ENCODE measurements around the gene ENPEP. TPM values are rescaled to one million over a fixed set of nuclear protein-coding genes. Genes with fewer than 3 reads are reported as not detected.
A peak's percentile ranks its signal among the peaks of the same experiment; 100 is the strongest.

ENPEP gene
- total and polyA plus RNA-seq, 8 donors, result 7.3 to 44.7 (median 37.1) TPM

GRCh38 chr4:110611968-110612447 is 136.1 kb downstream of the ENPEP start:
- TF ChIP-seq, protein P1, sequence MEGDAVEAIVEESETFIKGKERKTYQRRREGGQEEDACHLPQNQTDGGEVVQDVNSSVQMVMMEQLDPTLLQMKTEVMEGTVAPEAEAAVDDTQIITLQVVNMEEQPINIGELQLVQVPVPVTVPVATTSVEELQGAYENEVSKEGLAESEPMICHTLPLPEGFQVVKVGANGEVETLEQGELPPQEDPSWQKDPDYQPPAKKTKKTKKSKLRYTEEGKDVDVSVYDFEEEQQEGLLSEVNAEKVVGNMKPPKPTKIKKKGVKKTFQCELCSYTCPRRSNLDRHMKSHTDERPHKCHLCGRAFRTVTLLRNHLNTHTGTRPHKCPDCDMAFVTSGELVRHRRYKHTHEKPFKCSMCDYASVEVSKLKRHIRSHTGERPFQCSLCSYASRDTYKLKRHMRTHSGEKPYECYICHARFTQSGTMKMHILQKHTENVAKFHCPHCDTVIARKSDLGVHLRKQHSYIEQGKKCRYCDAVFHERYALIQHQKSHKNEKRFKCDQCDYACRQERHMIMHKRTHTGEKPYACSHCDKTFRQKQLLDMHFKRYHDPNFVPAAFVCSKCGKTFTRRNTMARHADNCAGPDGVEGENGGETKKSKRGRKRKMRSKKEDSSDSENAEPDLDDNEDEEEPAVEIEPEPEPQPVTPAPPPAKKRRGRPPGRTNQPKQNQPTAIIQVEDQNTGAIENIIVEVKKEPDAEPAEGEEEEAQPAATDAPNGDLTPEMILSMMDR (IDR thresholded peaks at IDR 0.05), result no peak
- Histone ChIP-seq H3K4me1 (peaks cover 0 to 4% of the 10 kb centered on the region in 2 donors), H3K27me3 (peaks cover 81 to 99% of the 10 kb centered on the region in 2 donors), H3K27ac (no peak overlapping the region), H3K9me3 (no peaks in the 10 kb centered on the region), H3K4me3 (no peak overlapping the region), H3K36me3 (no peaks in the 10 kb centered on the region)
- ATAC-seq (no peak), DNase-seq (no peak)
- intact Hi-C loops (cut with DNase I), result no loop called here

GRCh38 chr4:110612631-110613269 is 136.8 kb downstream of the ENPEP start:
- TF ChIP-seq, protein P1 (IDR thresholded peaks at IDR 0.05), result no peak
- no peaks in the 10 kb centered on the region for H3K36me3 ChIP-seq
- intact Hi-C loops (cut with DNase I), result no loop called here

GRCh38 chr4:110613745-110614144 is 137.8 kb downstream of the ENPEP start:
- Histone ChIP-seq H3K27me3 (peaks cover 97 to 100% of the 10 kb centered on the region in 2 donors), H3K36me3 (no peaks in the 10 kb centered on the region), H3K4me3 (no peak overlapping the region), H3K27ac (no peak overlapping the region), H3K9me3 (no peaks in the 10 kb centered on the region), H3K4me1 (peaks cover 0 to 4% of the 10 kb centered on the region in 2 donors)
- ATAC-seq (no peak), DNase-seq (no peak)
- intact Hi-C loops (cut with DNase I), result no loop called here
- TF ChIP-seq, protein P1 (IDR thresholded peaks at IDR 0.05), result no peak

More at GRCh38 chr4:110612631-110613269, 136.8 kb downstream of the ENPEP start:
- Histone ChIP-seq H3K4me3 (no peak overlapping the region), H3K4me1 (peaks cover 0 to 4% of the 10 kb centered on the region in 2 donors), H3K9me3 (no peaks in the 10 kb centered on the region), H3K27ac (no peak overlapping the region), H3K27me3 (peaks cover 88 to 99% of the 10 kb centered on the region in 2 donors)
- ATAC-seq (no peak), DNase-seq (no peak)

- ATAC-seq (no peak), DNase-seq (peak in 1 of 4 donors; percentile 55)
- Histone ChIP-seq H3K36me3 (no peaks in the 10 kb centered on the region), H3K4me3 (no peak overlapping the region), H3K9me3 (no peaks in the 10 kb centered on the region), H3K27me3 (peaks cover 97 to 100% of the 10 kb centered on the region in 2 donors), H3K27ac (no peak overlapping the region), H3K4me1 (peaks cover 0 to 4% of the 10 kb centered on the region in 2 donors)
- TF ChIP-seq, protein P1 (IDR thresholded peaks at IDR 0.05), result no peak
- intact Hi-C loops (cut with DNase I), result no loop called here
Observed at GRCh38 chr4:110614173-110614963, 138.4 kb downstream of the ENPEP start.

Other genes starting within 250 kb of the ENPEP start
- not detected for gene PITX2, start 146.9 kb downstream of the ENPEP start, total RNA-seq
- gene PITX2, start 146.9 kb downstream of the ENPEP start, polyA plus RNA-seq (ENCODE audit: insufficient read length in 6 of 6), result under 1 TPM in 4 of 6 donors, not detected in 2; 0.11 to 0.28 (median 0.24) TPM